ENCODE results near the gene BOLA3. TPM values are rescaled to one million over a fixed set of nuclear protein-coding genes. Genes with fewer than 3 reads are reported as not detected.

The BOLA3 gene
- total and polyA plus RNA-seq, 2 donors (not counting 3 experiments of a cell fraction or from before 2014, with no cell fraction given) = 28.7 to 42.4 TPM

- dilution Hi-C loops (cut with MboI; ENCODE audit: extremely low pct_ligation_motif_present, low sequenced_read_pairs) = no loop called here
- no TSS peak for BruUV-seq (replicated peaks)
Observed at GRCh38 chr2:74093840-74094239, 53.9 kb downstream of the BOLA3 start.

More at GRCh38 chr2:74093840-74094239, 53.9 kb downstream of the BOLA3 start:
- TF ChIP-seq MAX (IDR thresholded peaks at IDR 0.05; ENCODE audit: insufficient read depth, insufficient read length) (no peak), POLR2AphosphoS5 (IDR thresholded peaks at IDR 0.05; ENCODE audit: insufficient read depth, low read depth, low read length) (no peak), CTCF (IDR thresholded peaks at IDR 0.05; ENCODE audit: extremely low read depth in 1 of 2, insufficient read depth in 1 of 2, low read depth in 1 of 2, low read length in 2 of 2) (no peak), MYC (IDR thresholded peaks at IDR 0.05; ENCODE audit: low read depth, low read length) (no peak), FOS (IDR thresholded peaks at IDR 0.05; ENCODE audit: borderline replicate concordance, insufficient read depth, low read length) (no peak), EZH2 (IDR thresholded peaks at IDR 0.05; ENCODE audit: borderline replicate concordance, low read depth, low read length, severe bottlenecking) (no peak), POLR2A (IDR thresholded peaks at IDR 0.05; ENCODE audit: low read depth, low read length) (no peak), JUN (IDR thresholded peaks at IDR 0.05; ENCODE audit: borderline replicate concordance, insufficient read depth, insufficient read length, low read depth) (no peak), GATA2 (IDR thresholded peaks at IDR 0.05; ENCODE audit: insufficient read depth, insufficient read length, low read depth, low read length) (no peak)
- Histone ChIP-seq H3K9ac (replicated peaks; ENCODE audit: extremely low read depth, insufficient read depth, low read length) (no peak overlapping the region), H3K27ac (ENCODE audit: insufficient read depth, low read depth, low read length) (no peak overlapping the region), H3K9me1 (replicated peaks; ENCODE audit: control insufficient read depth, extremely low read depth, insufficient read depth, low read length) (no peaks in the 10 kb centered on the region), H3K27me3 (ENCODE audit: control insufficient read depth in 2 of 2, insufficient read depth in 2 of 2, low read length in 2 of 2) (no peaks in the 10 kb centered on the region), H3K4me3 (replicated peaks in 1 of 3; ENCODE audit: insufficient read depth in 1 of 3, low read depth in 1 of 3, low read length in 3 of 3) (no peak overlapping the region), H3K79me2 (ENCODE audit: control insufficient read depth, insufficient read depth, low read length) (no peaks in the 10 kb centered on the region), H3K4me1 (ENCODE audit: control insufficient read depth, extremely low read depth, insufficient read depth, low read length) (peaks cover 5% of the 10 kb centered on the region), H3K9me3 (replicated peaks; ENCODE audit: control insufficient read depth, insufficient read depth, low read length) (no peaks in the 10 kb centered on the region), H4K20me1 (replicated peaks; ENCODE audit: control insufficient read depth, extremely low read depth, insufficient read depth, low read length) (no peaks in the 10 kb centered on the region), H3K4me2 (ENCODE audit: insufficient read depth, low read length) (no peak overlapping the region), H3K36me3 (ENCODE audit: control insufficient read depth in 2 of 2, extremely low read depth in 1 of 2, insufficient read depth in 2 of 2, low read length in 2 of 2) (peaks cover 0 to 31% of the 10 kb centered on the region in 2 experiments), H2AFZ (ENCODE audit: low read depth, low read length) (no peak overlapping the region)
- CTCF ChIA-PET = no interaction called here
- intact Hi-C loops (cut with micrococcal nuclease) = no loop called here
- DNase-seq (ENCODE audit: low read depth, low spot score) (no peak), FAIRE-seq (no peak)
- POLR2A ChIA-PET = no interaction called here
